Endothelial cell of hepatic sinusoid (primary cell): Measurements from ENCODE around the gene ERICH4.

Source experiments
- in situ Hi-C: cut with HindIII; loops from 2 replicates; pipeline ENCODE4 v1.10.0; 2017; ENCODE audit warnings: low sequenced_read_pairs

The ERICH4 gene

DNA sequence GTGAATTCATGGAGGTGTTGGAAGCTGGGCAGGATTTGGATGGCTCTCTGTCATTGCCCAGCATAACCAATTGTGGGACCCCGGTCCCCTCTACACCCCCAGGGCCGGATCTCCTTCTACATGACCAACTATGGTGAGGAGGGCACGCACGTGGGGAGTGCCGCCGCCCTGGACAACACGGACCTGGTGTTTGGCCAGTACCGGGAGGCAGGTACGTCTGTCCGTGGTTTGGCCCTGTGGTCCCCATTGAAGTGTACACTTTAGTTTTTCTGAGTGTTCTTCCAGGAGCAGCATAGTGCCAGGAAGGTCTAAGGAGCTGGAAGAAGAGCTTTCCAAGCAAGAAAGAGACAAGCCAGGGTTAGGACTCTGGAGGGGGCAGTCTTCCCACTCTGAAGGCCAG, 29.0 kb upstream of the ERICH4 start:
- in situ Hi-C loops: no loop called here

DNA sequence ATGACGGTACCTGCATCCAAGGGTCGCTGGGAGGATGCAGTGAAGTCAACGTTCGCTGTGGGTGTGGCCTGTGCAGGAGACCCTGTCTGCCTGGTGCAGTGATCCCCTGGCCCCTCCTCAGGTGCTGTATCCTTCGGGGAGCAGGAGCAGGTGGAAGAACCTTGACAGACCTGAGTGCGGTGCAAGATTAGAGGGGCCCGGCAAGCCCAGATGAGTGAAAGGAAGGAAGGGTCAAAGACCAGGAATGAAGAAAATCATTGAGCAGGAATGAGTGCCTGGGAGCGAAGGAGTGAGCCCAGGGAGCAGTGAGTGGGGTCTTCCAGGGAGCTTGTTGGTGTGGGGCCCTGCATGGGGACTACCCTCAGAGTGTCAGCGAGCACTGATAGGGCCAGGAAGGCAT, 28.5 kb upstream of the ERICH4 start:
- in situ Hi-C loops: no loop called here

DNA sequence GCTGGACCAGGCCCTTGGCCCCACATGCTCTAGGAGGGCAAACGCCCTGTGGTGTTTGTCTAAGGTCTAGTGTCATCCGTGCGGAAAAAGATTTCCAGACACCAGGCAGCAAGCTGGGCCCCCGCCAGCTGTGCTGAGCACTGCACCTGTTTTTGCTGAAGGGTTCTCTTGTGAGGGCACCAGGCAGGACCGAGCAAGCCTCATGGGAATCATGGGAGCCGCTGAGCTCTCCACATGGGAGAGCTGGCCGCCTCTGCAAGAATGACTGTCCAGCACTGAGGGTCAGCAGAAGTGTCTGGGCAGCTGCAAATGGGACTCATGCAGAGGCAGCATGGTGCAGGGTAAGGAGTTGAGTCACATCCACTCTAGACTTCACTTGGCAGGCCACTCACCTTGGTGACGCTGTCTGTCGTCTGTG, 27.8 kb upstream of the ERICH4 start:
- in situ Hi-C loops: no loop called here

DNA sequence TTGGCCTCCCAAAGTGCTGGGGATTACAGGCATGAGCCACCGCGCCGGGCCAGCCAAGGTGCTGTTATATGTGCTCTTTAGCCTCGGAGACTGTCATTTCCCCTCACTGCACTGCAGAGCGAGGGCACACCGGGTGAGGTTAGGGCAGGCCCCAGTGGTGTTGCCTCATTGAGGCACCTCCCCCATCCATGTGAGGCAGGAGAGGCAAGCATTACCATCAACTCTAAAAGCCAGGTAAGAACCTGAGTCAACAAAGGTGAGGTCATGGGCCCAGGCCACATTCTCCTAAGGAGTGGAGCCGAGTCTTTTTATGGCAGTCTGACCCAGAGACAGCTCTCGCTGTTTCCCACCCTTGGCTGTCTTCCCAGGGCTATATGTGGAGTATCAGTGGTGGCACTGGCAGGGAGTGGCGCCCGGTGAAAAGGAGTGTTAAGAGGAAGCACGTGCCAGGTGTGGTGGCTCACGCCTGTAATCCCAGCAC, 26.7 kb upstream of the ERICH4 start:
- in situ Hi-C loops: no loop called here

DNA sequence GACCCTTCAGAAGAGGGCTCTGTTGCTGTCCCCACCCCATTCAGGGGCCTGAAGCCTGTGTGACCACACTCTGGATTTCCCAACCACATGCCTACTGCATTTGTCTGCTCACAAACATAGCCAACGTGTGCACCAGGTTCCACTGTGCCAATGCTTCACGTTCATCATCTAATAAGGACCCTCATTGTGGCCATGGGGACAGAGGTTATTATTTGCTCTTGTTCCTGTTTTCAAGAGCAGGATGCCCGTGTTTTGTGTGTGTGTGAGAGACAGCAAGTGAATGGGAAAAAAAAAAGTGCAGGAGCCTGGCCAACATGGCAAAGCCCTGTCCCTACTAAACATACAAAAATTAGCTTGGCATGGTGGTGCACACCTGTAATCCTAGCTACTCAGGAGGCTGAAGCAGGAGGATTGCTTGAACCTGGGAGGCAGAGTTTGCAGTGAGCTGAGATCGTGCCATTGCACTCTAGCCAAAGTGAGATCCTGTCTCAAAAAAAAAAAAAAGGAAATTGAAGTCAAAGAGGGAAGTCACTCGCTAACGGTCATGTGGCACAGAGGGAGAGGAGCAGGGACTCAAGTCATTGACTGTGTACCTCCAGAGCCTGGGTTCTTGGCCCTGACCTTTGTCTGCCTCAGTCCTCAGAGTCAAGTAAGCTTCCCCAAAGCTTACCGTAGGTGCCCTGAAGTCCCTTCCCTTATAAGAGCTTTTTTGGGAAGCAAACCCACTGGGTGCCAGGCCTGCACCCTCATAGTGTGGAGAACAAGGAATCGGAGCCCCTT, 22.7 kb upstream of the ERICH4 start:
- in situ Hi-C loops: no loop called here

DNA sequence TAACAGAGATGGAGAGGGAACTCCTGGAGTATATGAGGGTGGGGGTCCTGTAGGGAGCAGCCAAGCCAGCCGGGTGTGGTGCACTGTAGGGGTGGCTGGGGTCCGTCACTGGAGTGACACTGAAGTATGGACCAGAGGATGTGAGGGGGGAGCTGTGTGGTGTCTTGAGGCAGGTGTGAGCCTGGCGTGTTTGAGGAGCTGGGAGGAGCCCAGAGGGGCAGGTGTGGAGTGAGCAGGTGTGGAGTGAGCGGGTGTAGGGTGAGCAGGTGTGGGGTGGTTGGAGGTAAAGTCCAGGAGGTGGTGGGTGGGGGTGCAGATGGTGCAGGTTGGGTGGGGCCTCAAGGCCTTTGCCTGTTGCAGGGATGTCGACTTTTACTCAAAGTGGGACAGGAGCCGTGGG, 21.6 kb upstream of the ERICH4 start:
- in situ Hi-C loops: no loop called here

DNA sequence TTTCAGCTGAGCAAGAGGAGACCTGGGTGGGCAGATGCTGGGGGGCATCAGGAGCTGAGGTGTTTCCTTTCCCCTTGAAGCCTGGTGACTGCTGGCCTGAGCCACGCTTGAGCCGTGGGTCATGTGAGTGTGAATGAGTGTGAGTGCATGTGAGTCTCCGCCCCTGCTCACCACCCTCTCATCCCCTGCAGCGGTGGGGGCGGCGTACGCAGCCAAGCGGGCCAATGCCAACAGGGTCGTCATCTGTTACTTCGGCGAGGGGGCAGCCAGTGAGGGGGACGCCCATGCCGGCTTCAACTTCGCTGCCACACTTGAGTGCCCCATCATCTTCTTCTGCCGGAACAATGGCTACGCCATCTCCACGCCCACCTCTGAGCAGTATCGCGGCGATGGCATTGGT, 21.0 kb upstream of the ERICH4 start:
- in situ Hi-C loops: no loop called here

DNA sequence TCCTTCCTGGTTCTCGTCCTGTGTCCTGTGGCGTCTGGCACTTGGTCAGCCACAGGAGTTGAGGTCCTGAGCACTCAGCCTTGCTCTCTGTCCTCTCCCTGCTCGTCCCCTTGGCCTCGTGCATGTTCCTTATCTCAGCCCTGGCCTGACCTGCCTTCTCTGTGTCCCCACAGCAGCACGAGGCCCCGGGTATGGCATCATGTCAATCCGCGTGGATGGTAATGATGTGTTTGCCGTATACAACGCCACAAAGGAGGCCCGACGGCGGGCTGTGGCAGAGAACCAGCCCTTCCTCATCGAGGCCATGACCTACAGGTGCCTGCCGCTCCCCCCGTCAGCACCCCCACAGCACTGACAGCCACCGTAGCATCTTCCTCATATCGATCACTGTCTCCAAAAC, 20.5 kb upstream of the ERICH4 start:
- in situ Hi-C loops: no loop called here

DNA sequence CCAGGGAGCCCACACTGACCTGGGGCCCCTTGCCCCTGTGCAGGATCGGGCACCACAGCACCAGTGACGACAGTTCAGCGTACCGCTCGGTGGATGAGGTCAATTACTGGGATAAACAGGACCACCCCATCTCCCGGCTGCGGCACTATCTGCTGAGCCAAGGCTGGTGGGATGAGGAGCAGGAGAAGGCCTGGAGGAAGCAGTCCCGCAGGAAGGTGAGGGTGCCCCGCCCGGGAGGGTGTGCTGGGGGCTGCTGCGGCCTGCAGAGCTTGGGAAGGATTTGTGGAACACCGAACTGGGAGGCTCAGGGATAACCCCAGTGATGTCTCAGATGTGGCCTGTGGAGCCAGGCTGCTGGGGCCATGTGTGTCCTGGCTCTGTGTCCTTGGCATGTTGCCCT, 20.0 kb upstream of the ERICH4 start:
- in situ Hi-C loops: no loop called here

DNA sequence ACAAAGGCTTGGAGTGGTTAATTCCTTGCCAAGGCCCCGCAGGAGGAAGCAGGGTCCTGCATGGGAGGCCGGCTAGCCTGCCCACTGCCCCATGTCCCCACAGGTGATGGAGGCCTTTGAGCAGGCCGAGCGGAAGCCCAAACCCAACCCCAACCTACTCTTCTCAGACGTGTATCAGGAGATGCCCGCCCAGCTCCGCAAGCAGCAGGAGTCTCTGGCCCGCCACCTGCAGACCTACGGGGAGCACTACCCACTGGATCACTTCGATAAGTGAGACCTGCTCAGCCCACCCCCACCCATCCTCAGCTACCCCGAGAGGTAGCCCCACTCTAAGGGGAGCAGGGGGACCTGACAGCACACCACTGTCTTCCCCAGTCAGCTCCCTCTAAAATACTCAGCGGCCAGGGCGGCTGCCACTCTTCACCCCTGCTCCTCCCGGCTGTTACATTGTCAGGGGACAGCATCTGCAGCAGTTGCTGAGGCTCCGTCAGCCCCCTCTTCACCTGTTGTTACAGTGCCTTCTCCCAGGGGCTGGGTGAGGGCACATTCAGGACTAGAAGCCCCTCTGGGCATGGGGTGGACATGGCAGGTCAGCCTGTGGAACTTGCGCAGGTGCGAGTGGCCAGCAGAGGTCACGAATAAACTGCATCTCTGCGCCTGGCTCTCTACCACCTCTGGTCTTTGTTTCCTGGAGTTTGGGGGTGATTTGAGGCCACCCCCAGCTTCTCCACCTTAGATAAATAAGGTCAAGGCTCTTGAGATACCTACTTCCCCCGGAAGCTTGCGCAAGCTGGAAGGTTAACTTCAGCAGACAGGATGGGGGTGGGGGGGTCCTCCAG, 18.4 kb upstream of the ERICH4 start:
- in situ Hi-C loops: no loop called here

DNA sequence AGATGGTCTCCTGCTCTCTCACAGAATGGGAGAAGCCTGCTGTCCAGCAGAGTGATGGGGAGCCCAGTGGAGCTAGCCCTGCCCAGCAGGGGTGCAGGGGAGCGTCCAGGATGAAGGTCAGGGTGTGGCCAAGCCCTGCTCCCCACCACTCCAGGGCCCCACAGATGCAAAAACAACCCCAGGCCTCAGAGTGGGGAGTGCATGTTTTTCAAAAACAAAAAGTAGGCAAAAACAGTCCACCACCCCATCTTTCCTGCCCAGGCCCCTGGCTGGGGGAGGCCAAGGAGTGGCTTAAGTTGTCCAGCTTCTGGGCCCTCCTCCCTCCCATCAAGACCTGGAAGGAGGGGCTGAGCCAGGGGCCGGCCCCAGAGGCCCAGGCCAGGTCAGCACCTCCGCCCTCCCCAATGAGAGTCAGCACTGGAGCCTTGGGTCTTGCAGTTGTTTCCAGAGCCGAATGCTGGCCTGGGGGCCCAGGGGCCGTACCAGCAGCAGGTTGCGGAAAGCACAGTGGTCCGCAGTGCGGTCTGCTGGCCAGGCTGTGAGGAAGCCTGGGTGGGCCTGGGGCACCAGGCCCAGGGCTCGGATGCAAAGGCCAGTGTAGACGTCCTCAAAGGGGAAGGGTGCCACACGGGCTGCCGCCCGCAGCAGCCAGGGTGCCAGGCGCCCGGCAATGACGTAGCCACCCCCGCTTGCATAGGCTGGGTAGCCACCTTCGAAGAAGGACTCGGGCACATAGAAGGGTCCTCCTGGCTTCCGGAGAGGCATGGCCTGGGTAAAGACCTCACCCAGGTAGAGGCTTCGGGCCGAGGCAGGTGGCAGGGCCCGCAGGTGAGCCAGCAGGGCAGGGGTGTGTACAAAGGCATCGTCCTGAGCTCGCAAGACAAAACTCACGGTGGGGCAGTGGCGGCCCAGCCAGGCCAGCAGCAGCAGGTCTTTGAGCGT, 17.5 kb upstream of the ERICH4 start:
- in situ Hi-C loops: no loop called here

DNA sequence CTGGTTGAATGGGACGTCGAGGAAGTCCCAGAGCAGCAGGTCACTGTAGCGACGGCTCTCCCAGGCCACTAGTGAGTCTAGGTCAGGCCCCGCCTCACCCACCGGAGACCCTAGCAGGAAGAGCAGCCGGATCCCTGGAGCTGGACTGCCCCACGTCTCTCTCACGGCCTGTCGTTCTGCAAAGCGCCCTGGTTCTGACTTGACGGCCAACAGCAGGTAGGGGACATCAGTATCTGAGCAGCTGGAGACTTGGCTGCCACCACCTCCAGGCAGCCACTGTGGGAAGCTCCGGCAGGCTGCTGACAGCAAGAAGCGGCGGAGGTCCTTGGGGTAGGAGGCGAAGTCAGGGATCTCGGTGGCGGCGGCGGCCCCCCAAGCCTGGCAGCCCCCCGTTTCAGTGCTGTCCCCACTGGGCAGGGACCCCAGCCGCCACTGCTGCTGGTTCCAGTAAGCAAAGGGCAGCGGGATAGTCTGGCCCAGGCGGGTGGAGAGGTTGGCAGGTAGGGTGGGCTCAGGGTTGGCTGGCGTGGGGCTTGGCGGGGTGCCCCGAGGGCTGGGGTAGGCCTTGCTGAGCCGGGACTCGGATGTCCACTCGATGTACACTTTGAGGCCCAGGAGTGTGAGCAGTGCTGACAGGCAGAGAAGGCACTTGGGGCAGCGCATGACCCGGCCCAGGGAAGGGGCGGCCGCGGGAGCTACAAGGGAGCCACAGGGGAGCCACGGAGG, 16.7 kb upstream of the ERICH4 start:
- in situ Hi-C loops: no loop called here

DNA sequence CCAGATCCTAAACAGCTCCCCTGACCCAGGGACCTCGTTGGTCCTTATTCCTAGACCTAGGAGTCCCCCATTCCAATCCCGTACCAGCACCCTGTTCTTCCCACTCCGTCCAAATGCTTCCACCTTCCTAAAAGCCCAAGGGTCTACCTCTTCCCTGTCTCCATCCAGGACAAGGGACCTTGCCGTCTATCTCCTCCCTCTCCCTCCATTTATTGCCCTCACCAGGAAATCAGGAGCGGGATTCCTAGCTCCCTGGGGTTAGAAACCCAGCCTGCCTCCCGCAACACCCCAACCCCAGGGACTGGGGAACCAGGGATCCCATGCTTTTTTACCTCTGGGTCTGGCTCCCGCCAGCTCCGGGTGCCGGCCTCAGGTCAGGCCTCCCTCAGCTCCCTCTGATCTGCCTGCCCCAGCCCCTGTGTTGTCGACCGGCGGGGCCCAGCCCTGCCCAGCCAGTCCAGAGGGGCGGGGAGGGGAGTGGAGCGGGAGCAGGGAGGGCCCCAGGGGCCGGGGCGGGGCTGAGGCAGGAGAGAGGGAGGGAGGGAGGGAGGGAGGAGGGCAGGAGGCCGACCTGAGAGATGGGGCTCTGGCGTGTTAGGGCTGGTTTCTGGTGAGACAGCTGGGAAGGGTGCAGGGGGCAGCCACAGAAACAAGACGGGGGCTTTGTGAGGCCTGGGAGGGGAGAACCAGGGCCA, 15.9 kb upstream of the ERICH4 start, which contains the start of gene B3GNT8:
Gene B3GNT8 (minus strand): TSS at position 423 of the 695 bp plus-strand sequence. CDS start 596 bp downstream, outside the sequence.
- in situ Hi-C loops: no loop called here

DNA sequence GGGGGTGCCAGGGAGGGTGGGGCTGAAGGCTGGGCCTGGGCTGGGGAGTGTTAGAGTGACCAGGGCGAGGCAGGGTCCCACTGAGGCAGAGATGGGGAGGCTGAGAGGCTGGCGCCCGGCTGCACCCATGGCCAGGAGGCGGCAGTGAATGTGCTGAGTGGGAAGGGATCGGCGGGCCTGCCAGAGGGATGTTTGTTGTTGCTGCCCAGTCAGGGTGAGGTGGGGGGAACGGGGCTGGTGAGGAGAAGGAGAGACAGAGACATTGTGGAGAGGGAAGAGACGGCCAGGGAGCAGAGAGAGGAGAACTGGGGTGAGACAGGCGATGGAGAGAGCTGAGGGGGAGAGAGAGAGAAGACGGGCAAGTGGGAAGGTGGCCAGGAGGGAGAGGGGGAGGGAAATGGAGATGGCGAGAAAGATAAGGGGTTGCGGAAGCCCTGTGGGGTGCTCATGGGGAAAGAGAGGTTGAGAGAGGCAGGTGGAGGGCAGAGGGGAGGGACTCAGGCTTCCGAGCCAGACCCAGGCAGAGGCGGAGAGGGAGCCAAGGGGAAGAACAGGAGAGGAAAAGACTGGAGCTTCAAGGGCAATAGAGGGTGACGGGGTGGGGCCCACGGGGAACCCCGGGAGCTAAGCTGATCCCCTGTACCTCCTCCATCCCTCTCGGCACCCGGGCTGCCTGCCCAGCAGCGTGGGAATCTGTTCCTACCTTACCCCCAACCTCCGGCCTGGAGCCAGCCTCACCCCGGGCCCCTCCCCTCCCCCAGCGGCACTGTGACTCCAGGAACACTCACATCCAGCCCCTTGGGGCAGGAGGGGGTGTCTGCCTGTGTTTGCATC, 15.1 kb upstream of the ERICH4 start:
- in situ Hi-C loops: no loop called here

DNA sequence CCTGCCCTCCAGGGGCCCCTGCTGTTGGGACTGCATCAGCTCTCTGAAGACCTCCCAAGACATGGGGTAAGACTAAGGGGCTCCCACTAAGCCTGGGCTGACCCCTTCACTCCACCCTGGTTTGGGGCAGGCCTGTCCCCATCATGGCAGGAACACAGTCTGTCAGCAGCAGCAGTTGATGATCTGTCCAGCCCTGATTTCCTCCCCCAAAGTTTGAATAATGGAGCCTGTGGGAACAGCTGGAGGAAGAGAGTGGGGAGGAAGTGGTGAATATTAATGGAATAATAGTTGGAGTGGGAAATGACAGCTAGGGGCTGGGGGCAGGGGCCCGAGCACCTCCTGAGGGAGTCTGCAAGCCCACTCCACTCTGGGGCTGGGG, 14.5 kb upstream of the ERICH4 start:
- in situ Hi-C loops: no loop called here

DNA sequence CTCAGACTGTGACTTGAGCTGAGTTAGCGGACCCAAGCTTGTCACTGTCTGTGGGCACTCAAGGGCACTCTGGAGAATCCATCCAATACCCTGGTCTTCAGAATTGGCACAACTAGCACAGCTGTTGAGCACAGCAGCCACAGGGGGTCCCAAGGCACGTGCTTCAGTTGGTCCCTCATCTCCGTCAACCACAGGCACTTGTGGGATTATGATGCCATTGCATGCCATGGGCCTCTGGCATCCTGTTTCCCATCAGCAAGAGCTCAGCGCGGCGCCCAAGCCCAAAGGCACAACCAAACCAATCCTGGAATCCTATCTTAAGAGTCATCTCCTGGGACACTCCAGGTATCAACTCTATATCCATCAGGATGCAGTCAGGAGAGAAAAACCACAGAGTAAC, 12.0 kb upstream of the ERICH4 start:
- in situ Hi-C loops: loop anchor here (5.0 kb wide), 1 partner anchor 74 kb away; no protein-coding TSS in a partner anchor

DNA sequence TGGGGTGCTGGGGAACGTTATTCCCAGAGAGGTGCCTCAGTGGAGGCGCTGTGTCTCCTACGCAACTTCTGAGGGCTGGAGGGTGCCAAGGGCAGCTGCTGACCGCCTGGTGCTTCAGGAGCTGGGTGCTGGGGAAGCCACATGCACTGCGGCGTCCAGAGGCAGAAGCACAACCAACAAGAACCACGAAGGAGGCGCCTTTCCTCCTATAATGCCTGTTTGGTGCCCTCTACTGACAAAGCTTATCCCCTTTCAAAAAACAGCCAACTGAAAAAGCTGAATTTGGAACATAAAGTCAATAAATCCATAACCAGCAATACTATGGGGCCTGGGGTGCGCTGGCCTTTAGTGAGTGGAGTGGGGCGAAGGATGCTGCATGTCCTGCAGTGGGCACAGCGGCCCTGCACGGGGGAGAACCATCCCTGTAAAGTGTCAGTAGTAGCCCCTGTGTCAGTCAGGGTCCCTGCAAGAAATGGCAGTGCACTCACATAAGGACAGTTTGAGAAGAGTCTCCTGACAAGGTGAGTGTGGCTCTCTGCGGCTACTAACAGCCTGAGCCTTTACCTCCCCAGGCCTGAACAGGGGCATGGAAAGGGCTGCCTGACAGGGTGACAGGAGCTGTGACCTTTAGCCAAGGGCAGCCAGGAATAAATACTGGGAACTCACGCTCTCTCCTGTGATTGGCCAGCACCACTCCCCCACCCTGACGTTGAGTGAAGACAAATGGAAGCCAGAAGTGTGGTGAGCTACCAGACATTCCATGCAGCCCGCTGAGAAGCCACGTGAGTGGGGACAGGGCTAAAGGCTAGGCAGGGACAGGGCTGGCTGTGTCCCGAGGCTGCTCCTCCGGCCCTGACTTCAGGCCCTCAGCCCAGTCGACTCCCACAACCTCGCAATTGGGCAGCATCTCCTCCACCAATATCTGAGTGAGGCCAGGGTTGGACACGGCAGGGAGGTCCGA, 11.2 kb upstream of the ERICH4 start:
- in situ Hi-C loops: loop anchor here (5.0 kb wide), 1 partner anchor 74 kb away; no protein-coding TSS in a partner anchor
